Effector memory CD8-positive, alpha-beta T cell (primary cell): ENCODE measurements around the gene SELENOO.

Experiments used
- ATAC-seq: fragments of 150-1000 bp; cut with Tn5 transposase; replicated peaks from 2 replicates; pipeline ENCODE4 v1.10.0; 2021; ENCODE audit warnings: mild to moderate bottlenecking, moderate library complexity
- DNase-seq, 3 experiments: peaks; one replicate each; pipeline ENCODE4 v3.0.0; 2021
- H3K27ac Mint-ChIP-seq, 2 donors: one replicate each; pipeline ENCODE4 v1.8.0; 2022; ENCODE audit warnings: mild to moderate bottlenecking in 2 of 2, mixed read lengths in 2 of 2, moderate library complexity in 2 of 2
- H3K27me3 Mint-ChIP-seq, 2 donors: one replicate each; pipeline ENCODE4 v1.8.0; 2022; ENCODE audit warnings: mixed read lengths in 2 of 2
- H3K36me3 Mint-ChIP-seq: one replicate; pipeline ENCODE4 v1.8.0; 2022; ENCODE audit warnings: mild to moderate bottlenecking, moderate library complexity, mixed read lengths; ENCODE audit not compliant: insufficient read depth
- H3K4me1 Mint-ChIP-seq, 2 donors: one replicate each; pipeline ENCODE4 v1.8.0; 2022; ENCODE audit warnings: low read depth in 2 of 2, mixed read lengths in 2 of 2
- H3K4me3 Mint-ChIP-seq, 2 donors: one replicate each; pipeline ENCODE4 v1.8.0; 2022; ENCODE audit warnings: mild to moderate bottlenecking in 2 of 2, mixed read lengths in 2 of 2, moderate library complexity in 2 of 2
- H3K9me3 Mint-ChIP-seq, 2 donors: one replicate each; pipeline ENCODE4 v1.8.0; 2022; ENCODE audit warnings: mixed read lengths in 2 of 2

The SELENOO gene

GRCh38 chr22:50206599-50206998 is 5.8 kb downstream of the SELENOO start:
- no peaks in the 10 kb centered on the region for H3K9me3 Mint-ChIP-seq
- H3K4me1 Mint-ChIP-seq, result peaks cover 18 to 25% of the 10 kb centered on the region in 2 donors
- peak overlapping the region in 1 of 2 donors; percentile 49 for H3K27ac Mint-ChIP-seq
- no peaks in the 10 kb centered on the region for H3K27me3 Mint-ChIP-seq
- ATAC-seq (no peak), DNase-seq (no peak)
- peaks cover 35% of the 10 kb centered on the region for H3K36me3 Mint-ChIP-seq
- no peak overlapping the region for H3K4me3 Mint-ChIP-seq

GRCh38 chr22:50207383-50208140 is 6.8 kb downstream of the SELENOO start:
- Mint-ChIP-seq H3K9me3 (no peaks in the 10 kb centered on the region), H3K36me3 (peaks cover 37% of the 10 kb centered on the region), H3K27ac (peak overlapping the region in 1 of 2 donors; percentile 76), H3K27me3 (no peaks in the 10 kb centered on the region), H3K4me1 (peaks cover 15 to 19% of the 10 kb centered on the region in 2 donors), H3K4me3 (no peak overlapping the region)
- DNase-seq, result no peak
- ATAC-seq, result no peak

- Mint-ChIP-seq H3K27me3 (no peaks in the 10 kb centered on the region), H3K27ac (no peak overlapping the region), H3K4me3 (no peak overlapping the region), H3K36me3 (peaks cover 42% of the 10 kb centered on the region), H3K9me3 (no peaks in the 10 kb centered on the region), H3K4me1 (peaks cover 19 to 27% of the 10 kb centered on the region in 2 donors)
- DNase-seq, result no peak
- ATAC-seq, result no peak
These were observed 7.7 kb downstream of the SELENOO start for GRCh38 chr22:50208430-50208938.

DNA sequence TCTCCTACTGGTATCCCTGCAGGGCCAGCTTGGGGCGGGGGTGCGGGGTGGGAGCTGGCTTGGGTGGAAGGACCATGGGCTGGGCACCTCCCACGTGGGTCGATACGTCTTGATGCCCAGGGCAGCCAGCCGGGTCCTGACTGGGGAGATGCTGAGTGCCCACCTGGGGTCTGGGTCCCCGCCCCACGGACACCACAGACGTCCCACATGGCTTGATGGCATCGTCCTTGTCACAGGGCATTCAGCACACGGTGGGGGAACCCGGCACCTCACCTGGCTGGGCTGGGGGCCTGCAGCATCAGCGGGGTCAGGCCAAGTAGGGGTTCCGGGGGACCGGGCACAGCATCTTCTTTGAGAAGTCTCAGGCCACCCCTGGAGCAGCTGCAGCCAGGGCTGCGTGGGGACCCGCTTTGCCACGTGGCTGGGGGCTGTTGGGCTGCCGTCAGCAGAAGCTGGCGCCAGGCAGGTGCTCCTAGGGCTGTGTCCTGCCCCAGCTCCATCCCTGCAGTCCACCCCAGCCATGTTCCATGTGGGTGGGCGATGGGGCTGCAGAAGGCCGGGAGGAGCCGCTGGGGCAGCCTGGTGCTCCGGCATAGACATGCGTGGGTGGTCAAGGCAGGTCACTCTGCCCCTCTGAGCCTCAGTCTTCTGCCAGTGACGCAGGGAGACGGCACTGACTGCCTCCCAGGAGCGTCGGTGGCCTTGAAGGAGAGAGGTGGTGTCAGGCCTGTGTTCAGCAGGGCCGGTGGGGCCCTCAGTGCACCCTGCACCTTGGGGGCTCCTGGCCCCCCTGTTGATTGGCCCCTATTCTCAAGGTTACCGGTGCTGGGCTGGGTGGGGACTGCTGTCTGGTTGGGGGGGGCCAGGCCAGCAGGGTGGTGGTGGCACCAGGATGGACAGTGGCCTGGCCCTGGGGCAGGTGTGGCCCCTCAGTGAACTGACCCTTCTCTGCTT is 8.4 kb downstream of the SELENOO start:
- Mint-ChIP-seq H3K9me3 (no peaks in the 10 kb centered on the region), H3K4me3 (no peak overlapping the region), H3K4me1 (peaks cover 19 to 33% of the 10 kb centered on the region in 2 donors), H3K27ac (peak overlapping the region; percentile 6 to 36), H3K36me3 (peaks cover 43% of the 10 kb centered on the region), H3K27me3 (no peaks in the 10 kb centered on the region)
- ATAC-seq, result peak; percentile 36
- DNase-seq, result no peak

DNA sequence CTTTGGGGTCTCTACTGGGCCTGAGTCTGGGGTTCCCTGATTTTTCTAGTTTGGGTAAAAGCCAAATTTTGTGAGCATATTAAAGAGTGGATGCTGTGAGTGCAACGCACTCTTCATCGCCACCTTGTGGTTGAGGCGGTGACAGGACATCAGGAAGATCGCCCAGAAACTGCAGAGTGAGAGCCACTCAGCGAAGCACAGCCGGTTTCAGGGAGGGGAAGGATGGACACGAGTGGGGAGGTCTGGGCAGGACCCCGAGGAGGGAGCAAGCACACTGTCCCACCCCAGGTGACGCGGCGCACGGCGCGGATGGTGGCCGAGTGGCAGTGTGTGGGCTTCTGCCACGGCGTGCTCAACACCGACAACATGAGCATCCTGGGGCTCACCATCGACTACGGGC is 9.1 kb downstream of the SELENOO start:
- H3K27ac Mint-ChIP-seq, result peak overlapping the region; percentile 6 to 36
- H3K4me1 Mint-ChIP-seq, result peaks cover 15 to 32% of the 10 kb centered on the region in 2 donors
- peak; percentile 67 to 69 (median 67) for DNase-seq
- H3K9me3 Mint-ChIP-seq, result no peaks in the 10 kb centered on the region
- H3K27me3 Mint-ChIP-seq, result no peaks in the 10 kb centered on the region
- H3K36me3 Mint-ChIP-seq, result peaks cover 45% of the 10 kb centered on the region
- peak; percentile 84 for ATAC-seq
- H3K4me3 Mint-ChIP-seq, result no peak overlapping the region

GRCh38 chr22:50210378-50211139 is 9.7 kb downstream of the SELENOO start:
- H3K36me3 Mint-ChIP-seq, result peaks cover 52% of the 10 kb centered on the region

GRCh38 chr22:50211147-50211546 is 10.3 kb downstream of the SELENOO start:
- no peaks in the 10 kb centered on the region for H3K27me3 Mint-ChIP-seq
- H3K4me1 Mint-ChIP-seq, result peaks cover 12 to 31% of the 10 kb centered on the region in 2 donors
- ATAC-seq (no peak), DNase-seq (no peak)
- no peaks in the 10 kb centered on the region for H3K9me3 Mint-ChIP-seq
- peaks cover 57% of the 10 kb centered on the region for H3K36me3 Mint-ChIP-seq
- no peak overlapping the region for H3K4me3 Mint-ChIP-seq
- H3K27ac Mint-ChIP-seq, result no peak overlapping the region

More at GRCh38 chr22:50210378-50211139, 9.7 kb downstream of the SELENOO start:
- no peak overlapping the region for H3K4me3 Mint-ChIP-seq
- H3K27ac Mint-ChIP-seq, result peak overlapping the region; percentile 6 to 36
- H3K27me3 Mint-ChIP-seq, result no peaks in the 10 kb centered on the region
- no peak for DNase-seq
- ATAC-seq, result no peak
- no peaks in the 10 kb centered on the region for H3K9me3 Mint-ChIP-seq
- H3K4me1 Mint-ChIP-seq, result peaks cover 12 to 31% of the 10 kb centered on the region in 2 donors

GRCh38 chr22:50213263-50213662 is 12.5 kb downstream of the SELENOO start:
- H3K36me3 Mint-ChIP-seq, result peaks cover 70% of the 10 kb centered on the region
- H3K27me3 Mint-ChIP-seq, result no peaks in the 10 kb centered on the region
- H3K4me3 Mint-ChIP-seq, result no peak overlapping the region
- ATAC-seq (no peak), DNase-seq (no peak)
- no peaks in the 10 kb centered on the region for H3K9me3 Mint-ChIP-seq
- H3K4me1 Mint-ChIP-seq, result peaks cover 12 to 31% of the 10 kb centered on the region in 2 donors
- H3K27ac Mint-ChIP-seq, result peak overlapping the region in 1 of 2 donors; percentile 52

DNA sequence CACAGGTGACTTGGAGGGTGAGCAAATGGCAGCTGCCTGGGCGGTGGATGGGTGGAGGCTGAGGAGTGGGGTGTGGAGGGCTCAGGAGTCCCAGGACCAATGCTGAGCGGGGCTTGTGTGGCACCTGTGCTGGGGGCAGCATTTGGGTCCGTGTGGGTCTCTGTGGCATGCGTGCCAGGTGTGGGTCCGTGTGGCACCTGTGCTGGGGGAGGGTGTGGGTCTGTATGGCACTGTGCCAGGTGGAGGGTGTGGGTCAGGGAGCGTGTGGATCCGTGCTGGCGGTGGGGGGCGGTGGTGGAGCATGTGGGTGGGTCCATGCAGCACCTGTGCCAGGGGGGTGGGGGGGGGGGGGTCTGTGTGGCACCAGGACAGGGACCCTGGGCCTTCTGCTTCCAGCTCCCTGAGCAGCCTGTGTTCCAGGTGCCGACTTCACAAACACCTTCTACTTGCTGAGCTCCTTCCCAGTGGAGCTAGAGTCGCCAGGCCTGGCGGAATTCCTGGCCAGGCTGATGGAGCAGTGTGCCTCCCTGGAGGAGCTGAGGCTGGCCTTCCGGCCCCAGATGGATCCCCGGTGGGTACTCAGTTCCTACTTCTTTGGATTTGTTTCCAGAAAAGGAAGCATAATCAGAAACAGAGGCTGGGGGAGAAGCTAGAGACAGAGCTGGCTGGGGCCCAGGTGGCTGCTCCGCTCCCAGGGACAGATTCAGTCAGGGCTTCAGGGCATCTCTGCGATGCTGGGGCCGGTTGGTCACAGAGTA is 14.7 kb downstream of the SELENOO start:
- Mint-ChIP-seq H3K27ac (peak overlapping the region; percentile 33 to 84), H3K4me3 (peak overlapping the region in 1 of 2 donors; percentile 54), H3K36me3 (peaks cover 75% of the 10 kb centered on the region), H3K27me3 (no peaks in the 10 kb centered on the region), H3K9me3 (no peaks in the 10 kb centered on the region), H3K4me1 (peaks cover 9 to 25% of the 10 kb centered on the region in 2 donors)
- no peak for DNase-seq
- no peak for ATAC-seq

DNA sequence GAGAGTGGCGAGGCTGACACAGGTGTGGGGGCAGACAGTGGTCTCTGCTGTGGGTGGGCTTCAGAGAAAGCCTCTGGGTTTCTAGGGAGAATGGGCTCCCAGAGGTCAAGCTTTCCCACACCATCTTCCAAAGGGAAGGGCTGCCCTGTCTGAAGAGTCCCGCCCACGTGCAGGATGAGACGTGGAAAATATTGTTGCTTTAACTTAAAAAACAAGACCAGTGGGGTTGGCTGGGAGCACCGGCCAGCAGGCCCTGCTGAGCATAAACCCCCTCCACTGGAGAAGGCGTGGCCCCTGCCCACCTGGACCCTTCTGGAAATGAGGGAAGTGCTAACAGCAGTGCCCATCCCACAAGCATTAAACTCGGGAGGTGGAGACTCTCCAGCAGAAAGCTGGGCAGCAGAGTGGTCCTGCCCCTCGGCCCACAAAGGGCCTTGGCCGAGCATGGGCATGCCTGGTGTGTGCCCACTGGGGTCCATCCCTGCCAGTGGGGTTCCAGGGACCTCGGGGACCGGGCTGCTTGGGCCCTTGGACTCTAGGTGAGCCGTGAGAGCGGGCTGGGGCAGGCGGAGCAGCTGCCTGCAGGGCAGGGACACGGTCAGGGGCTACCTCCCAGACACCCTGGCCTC is 15.4 kb downstream of the SELENOO start:
- Mint-ChIP-seq H3K9me3 (no peaks in the 10 kb centered on the region), H3K36me3 (peaks cover 81% of the 10 kb centered on the region), H3K4me1 (peaks cover 9 to 25% of the 10 kb centered on the region in 2 donors), H3K27ac (peak overlapping the region in 1 of 2 donors; percentile 84), H3K27me3 (no peaks in the 10 kb centered on the region), H3K4me3 (peak overlapping the region in 1 of 2 donors; percentile 6)
- ATAC-seq, result no peak
- no peak for DNase-seq

GRCh38 chr22:50216684-50217520 is 16.1 kb downstream of the SELENOO start:
- peaks cover 83% of the 10 kb centered on the region for H3K36me3 Mint-ChIP-seq

More at GRCh38 chr22:50216684-50217520, 16.1 kb downstream of the SELENOO start:
- ATAC-seq, result no peak
- no peak overlapping the region for H3K4me3 Mint-ChIP-seq
- peak overlapping the region in 1 of 2 donors; percentile 87 for H3K27ac Mint-ChIP-seq
- no peak for DNase-seq
- no peaks in the 10 kb centered on the region for H3K27me3 Mint-ChIP-seq
- no peaks in the 10 kb centered on the region for H3K9me3 Mint-ChIP-seq
- H3K4me1 Mint-ChIP-seq, result peaks cover 9 to 25% of the 10 kb centered on the region in 2 donors
